ENCODE results near the gene NCOA5.

- no peak for TF ChIP-seq CTCF (IDR thresholded peaks at IDR 0.05)
- no peak for TF ChIP-seq POLR2AphosphoS5 (IDR thresholded peaks at IDR 0.05)
- TF ChIP-seq POLR2A (IDR thresholded peaks at IDR 0.05; ENCODE audit: low read depth): no peak
Measured at GRCh38 chr20:46127396-46128010, 37.7 kb upstream of the NCOA5 start.
